Activated CD4-positive, alpha-beta memory T cell treated with anti-CD3 and anti-CD28 coated beads for 36 hours (primary cell): ENCODE measurements around the gene FMN1. TPM values are rescaled to one million over a fixed set of nuclear protein-coding genes. Genes with fewer than 3 reads are reported as not detected.

Experiments
- CTCF ChIA-PET: fragments of 350-600 bp; sonication (Branson Sonifier 250); formaldehyde crosslinking; loops from one replicate; lab custom pipeline; 2021; ENCODE audit warnings: antibody characterized with exemption, inconsistent platforms; lab: Charles Lee
- POLR2A ChIA-PET: fragments of 350-600 bp; sonication (Branson Sonifier 250); formaldehyde crosslinking; loops from one replicate; lab custom pipeline; 2021; ENCODE audit warnings: antibody characterized with exemption; lab: Charles Lee
- DNase-seq: peaks from one replicate; pipeline ENCODE4 v3.0.0-alpha.2; 2020
- H3K27ac Mint-ChIP-seq: one replicate; pipeline ENCODE4 v1.8.0; 2021; ENCODE audit warnings: mixed read lengths
- H3K27me3 Mint-ChIP-seq: one replicate; pipeline ENCODE4 v1.8.0; 2021; ENCODE audit warnings: mixed read lengths
- H3K36me3 Mint-ChIP-seq: one replicate; pipeline ENCODE4 v1.8.0; 2021; ENCODE audit warnings: mixed read lengths
- H3K4me1 Mint-ChIP-seq: one replicate; pipeline ENCODE4 v1.8.0; 2021; ENCODE audit warnings: low read depth, mixed read lengths
- H3K4me3 Mint-ChIP-seq: one replicate; pipeline ENCODE4 v1.8.0; 2021; ENCODE audit warnings: mild to moderate bottlenecking, mixed read lengths
- H3K9me3 Mint-ChIP-seq: one replicate; pipeline ENCODE4 v1.8.0; 2021; ENCODE audit warnings: mixed read lengths
- intact Hi-C: fragments of 100-400 bp; cut with micrococcal nuclease; formaldehyde crosslinking; loops from one replicate; pipeline ENCODE4 v1.15.1; 2023
- total RNA-seq, 2 experiments: library from RNA; stranded (reverse); gene quantifications; one replicate each; pipeline ENCODE4 v1.2.3, GENCODE V29; 2021

The FMN1 gene
- total RNA-seq, 2 experiments from 2014 or later: 0.05 TPM; not detected in 1

- Mint-ChIP-seq H3K27me3 (peaks cover 14% of the 10 kb centered on the region), H3K4me1 (peaks cover 3% of the 10 kb centered on the region), H3K27ac (no peak overlapping the region), H3K36me3 (no peaks in the 10 kb centered on the region), H3K4me3 (no peak overlapping the region), H3K9me3 (no peaks in the 10 kb centered on the region)
- ChIA-PET POLR2A (no interaction called here), CTCF (no interaction called here)
- no peak for DNase-seq
- intact Hi-C loops: loop anchor here (1.0 kb wide), 2 partner anchors 26 to 37 kb away; no protein-coding TSS in a partner anchor
Observed at GRCh38 chr15:33163816-33164215, 30.7 kb downstream of the FMN1 start.

DNA sequence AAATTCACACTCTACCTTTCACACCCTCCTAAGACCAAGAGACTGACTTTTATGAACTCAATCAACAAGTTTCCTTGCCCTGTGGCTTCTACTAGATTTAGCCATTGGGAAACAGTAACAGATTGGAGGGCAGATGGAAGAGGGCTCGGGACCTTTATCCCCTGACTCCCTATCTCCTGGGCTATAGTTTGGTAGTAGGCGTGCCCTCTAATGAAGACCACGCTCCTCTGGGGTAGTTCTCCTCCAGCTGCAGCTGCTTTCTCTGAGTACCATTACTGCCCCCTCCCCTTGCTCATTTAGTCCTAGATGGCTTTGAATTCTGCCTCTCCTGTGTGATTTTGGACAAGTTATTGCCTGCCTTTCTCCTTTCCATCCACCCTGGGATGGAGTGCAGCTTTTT is 33.3 kb downstream of the FMN1 start:
- Mint-ChIP-seq H3K4me3 (no peak overlapping the region), H3K27ac (no peak overlapping the region), H3K9me3 (no peaks in the 10 kb centered on the region), H3K36me3 (no peaks in the 10 kb centered on the region), H3K27me3 (peaks cover 12% of the 10 kb centered on the region), H3K4me1 (peaks cover 3% of the 10 kb centered on the region)
- intact Hi-C loops: no loop called here
- CTCF ChIA-PET: no interaction called here
- no peak for DNase-seq
- POLR2A ChIA-PET: no interaction called here

DNA sequence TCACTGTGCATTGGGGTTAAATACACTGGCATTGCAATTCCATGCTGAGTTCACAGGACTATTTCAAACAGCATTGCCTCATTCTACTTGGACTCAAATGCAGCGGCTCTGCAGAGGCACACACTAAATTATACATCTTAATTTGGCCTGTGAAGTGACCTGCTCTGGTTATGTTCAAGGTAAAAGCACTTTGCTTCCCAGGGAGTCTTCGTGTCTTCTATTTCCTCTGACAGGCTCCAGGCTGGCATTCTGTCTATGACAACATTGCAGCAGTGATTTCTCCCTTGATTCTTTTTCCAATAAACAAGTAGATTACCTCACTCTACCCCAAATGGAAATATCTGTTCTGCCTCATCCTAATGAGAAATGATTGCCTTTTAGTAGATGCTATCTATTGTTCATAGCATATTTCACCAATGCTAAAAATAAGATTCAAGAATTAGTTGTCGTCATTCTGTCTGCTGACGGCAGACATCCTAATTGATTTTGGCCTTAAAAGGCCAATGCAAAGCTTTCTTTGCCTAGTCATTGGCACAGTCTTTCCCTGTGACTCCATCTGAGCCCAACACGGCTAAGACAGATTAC is 33.8 kb downstream of the FMN1 start:
- Mint-ChIP-seq H3K9me3 (no peaks in the 10 kb centered on the region), H3K4me1 (peaks cover 3% of the 10 kb centered on the region), H3K4me3 (no peak overlapping the region), H3K27me3 (peaks cover 12% of the 10 kb centered on the region), H3K27ac (no peak overlapping the region), H3K36me3 (no peaks in the 10 kb centered on the region)
- ChIA-PET CTCF (no interaction called here), POLR2A (no interaction called here)
- DNase-seq: no peak
- intact Hi-C loops: no loop called here

GRCh38 chr15:33159726-33160453 is 34.6 kb downstream of the FMN1 start:
- intact Hi-C loops: no loop called here
- no peak overlapping the region for H3K4me3 Mint-ChIP-seq
- no peaks in the 10 kb centered on the region for H3K36me3 Mint-ChIP-seq
- CTCF ChIA-PET: no interaction called here
- no peak for DNase-seq
- peaks cover 3% of the 10 kb centered on the region for H3K4me1 Mint-ChIP-seq
- no peaks in the 10 kb centered on the region for H3K9me3 Mint-ChIP-seq
- H3K27ac Mint-ChIP-seq: no peak overlapping the region
- POLR2A ChIA-PET: no interaction called here
- peaks cover 14% of the 10 kb centered on the region for H3K27me3 Mint-ChIP-seq

DNA sequence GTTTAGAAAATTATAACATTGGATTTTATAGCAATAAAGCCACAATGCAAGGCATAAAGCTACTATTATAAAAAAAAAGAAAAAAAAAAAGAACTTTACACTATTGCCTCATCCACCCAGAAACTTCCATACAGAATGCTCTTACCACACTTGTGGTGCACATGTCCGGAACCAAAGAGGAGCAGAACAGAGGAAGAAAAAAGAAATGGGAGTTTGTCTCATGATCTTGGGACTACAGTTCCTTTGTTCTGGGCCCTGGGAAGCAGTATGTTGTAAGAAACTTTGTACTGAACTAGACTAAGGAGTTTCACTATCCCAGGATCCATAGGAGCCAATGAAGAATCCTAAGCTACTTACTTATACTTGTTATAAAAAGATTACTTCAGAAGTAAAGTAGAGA is 36.1 kb downstream of the FMN1 start:
- CTCF ChIA-PET: no interaction called here
- H3K9me3 Mint-ChIP-seq: no peaks in the 10 kb centered on the region
- POLR2A ChIA-PET: no interaction called here
- no peaks in the 10 kb centered on the region for H3K36me3 Mint-ChIP-seq
- no peak for DNase-seq
- H3K27ac Mint-ChIP-seq: no peak overlapping the region
- intact Hi-C loops: no loop called here
- H3K4me3 Mint-ChIP-seq: no peak overlapping the region
- H3K27me3 Mint-ChIP-seq: peaks cover 16% of the 10 kb centered on the region
- H3K4me1 Mint-ChIP-seq: peaks cover 3% of the 10 kb centered on the region

DNA sequence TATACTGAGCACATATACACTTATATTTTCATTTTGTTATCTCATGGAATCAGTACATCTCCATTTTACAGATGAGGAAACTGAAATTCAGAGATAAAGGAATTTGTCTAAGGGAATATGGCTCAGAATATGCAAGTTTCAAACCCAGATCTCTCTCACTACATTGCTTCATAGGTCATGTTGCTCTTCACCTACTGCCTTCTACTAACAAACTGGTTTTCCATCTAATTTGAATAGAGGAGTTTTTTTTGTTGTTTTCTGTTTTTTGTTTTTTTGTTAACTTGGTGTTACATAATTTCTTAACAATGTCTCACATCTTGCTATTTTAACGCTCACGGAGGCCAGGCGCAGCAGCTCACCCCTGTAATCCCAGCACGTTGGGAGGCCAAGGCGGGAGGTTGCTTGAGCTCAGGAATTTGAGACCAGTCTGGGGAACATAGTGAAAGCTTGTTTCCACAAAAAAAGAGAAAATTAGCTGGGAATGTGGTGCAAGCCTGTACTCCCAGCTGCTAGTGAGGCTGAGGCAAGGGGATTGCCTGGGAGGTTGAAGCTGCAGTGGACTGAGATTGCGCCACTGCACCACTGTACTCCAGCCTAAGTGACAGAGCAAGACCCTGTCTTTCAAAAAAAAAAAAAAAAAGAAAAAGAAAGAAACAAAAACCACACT is 37.0 kb downstream of the FMN1 start:
- Mint-ChIP-seq H3K27ac (no peak overlapping the region), H3K36me3 (no peaks in the 10 kb centered on the region), H3K9me3 (no peaks in the 10 kb centered on the region), H3K27me3 (peaks cover 15% of the 10 kb centered on the region), H3K4me1 (peaks cover 3% of the 10 kb centered on the region), H3K4me3 (no peak overlapping the region)
- CTCF ChIA-PET: no interaction called here
- DNase-seq: no peak
- intact Hi-C loops: no loop called here
- POLR2A ChIA-PET: no interaction called here

DNA sequence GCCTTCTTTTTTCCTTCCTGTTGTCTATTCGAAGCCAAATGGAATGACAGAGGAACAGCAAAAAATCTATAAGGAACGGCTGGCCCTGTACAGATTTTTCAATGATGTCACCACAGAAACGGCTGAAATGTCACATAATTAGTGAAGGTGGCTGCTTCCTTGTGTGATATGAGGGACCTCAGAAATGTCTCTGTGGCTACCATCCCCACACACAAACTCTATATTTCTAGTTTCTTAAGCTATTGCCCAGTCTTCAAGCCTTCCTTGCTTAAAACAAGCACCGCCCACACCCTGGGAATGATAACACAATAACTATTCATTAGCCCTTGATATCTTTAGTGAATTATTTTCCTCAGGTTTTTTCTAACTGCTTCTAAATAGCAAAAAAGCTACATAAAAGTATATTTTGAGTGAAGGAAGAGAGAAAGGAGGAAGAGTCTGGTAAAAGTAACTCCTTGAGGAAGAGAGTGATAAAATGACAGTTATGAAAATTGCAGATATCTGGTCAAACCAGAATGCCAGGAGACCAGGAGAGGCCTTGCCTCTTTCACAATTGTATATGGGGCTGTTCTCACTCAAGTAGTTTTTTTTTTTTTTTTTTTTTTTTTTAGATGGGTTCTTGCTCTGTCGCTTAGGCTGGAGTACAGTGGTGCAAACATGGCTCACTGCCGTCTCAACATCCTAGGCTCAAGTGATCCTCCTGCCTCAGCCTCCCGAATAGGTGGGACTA is 38.7 kb downstream of the FMN1 start:
- no peak for DNase-seq
- no peaks in the 10 kb centered on the region for H3K9me3 Mint-ChIP-seq
- intact Hi-C loops: no loop called here
- POLR2A ChIA-PET: no interaction called here
- peaks cover 3% of the 10 kb centered on the region for H3K4me1 Mint-ChIP-seq
- H3K4me3 Mint-ChIP-seq: no peak overlapping the region
- H3K36me3 Mint-ChIP-seq: no peaks in the 10 kb centered on the region
- H3K27me3 Mint-ChIP-seq: peaks cover 11% of the 10 kb centered on the region
- no peak overlapping the region for H3K27ac Mint-ChIP-seq
- CTCF ChIA-PET: no interaction called here

DNA sequence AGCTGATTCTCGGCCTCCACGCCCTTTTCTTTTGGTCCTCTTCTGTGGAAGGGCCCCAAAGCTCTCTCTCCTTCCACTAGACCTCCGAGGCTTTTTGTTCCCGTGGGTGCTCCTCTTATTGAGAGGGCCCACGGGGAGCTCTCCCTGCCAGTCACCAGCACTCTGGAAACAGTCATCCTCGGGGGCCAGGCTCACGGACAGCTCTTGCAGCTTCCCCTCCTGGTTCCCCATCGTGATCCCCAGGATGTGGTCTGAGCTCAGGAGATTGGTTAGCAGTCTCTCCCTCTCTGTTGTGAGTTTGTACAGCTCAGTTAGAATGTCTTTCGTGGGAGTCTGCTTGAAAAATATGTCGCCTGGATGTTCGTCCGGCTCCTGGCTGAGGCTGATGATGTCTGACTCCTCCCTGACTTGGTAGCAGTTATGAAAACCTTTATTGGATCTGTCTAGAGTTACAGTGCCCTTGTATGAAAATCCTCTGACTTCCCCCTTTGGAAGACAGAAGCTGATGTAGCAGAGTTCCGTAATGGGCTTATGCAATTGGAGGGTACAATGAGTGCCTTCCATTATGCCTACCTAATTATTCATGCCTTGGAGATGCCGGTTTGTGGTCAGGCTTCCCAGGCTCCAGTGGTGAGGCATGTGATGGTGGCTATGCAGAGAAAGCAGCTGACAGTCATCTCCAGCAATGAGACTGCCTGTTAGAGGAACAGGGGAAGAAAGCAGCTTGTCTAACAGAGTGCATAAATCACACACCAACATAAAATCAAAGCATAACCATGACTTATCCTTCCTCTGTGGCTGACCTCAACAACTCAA is 40.0 kb downstream of the FMN1 start:
- DNase-seq: no peak
- H3K36me3 Mint-ChIP-seq: no peaks in the 10 kb centered on the region
- CTCF ChIA-PET: interaction anchor here (0.8 to 1.0 kb wide), 2 partner anchors 68 to 73 kb away, joined by 3 read pairs; no protein-coding TSS in a partner anchor
- H3K4me1 Mint-ChIP-seq: peaks cover 2% of the 10 kb centered on the region
- no peaks in the 10 kb centered on the region for H3K9me3 Mint-ChIP-seq
- no peak overlapping the region for H3K4me3 Mint-ChIP-seq
- H3K27me3 Mint-ChIP-seq: peaks cover 11% of the 10 kb centered on the region
- POLR2A ChIA-PET: no interaction called here
- no peak overlapping the region for H3K27ac Mint-ChIP-seq
- intact Hi-C loops: no loop called here

DNA sequence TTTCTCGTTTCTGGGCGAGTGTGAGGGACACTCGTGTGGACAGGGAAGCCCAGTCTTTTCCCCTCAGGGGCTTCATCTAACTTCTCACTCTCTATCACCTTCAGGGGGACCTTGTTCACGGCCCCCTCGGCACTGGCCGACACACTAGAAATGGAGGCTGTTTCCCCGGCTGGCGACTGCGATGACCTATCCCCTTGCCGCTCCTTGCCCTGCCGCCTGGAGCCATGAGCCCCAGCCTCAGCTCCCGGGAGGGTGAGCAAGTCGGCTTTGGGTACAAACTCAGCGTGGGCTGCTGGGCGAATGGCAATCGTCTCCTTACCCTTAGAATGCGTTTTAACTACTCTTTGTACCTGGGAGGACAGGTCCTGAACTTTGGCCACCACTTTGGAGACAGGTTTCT is 41.0 kb downstream of the FMN1 start:
- ChIA-PET CTCF (no interaction called here), POLR2A (no interaction called here)
- Mint-ChIP-seq H3K27ac (no peak overlapping the region), H3K4me3 (no peak overlapping the region), H3K27me3 (peaks cover 9% of the 10 kb centered on the region), H3K4me1 (peaks cover 2% of the 10 kb centered on the region), H3K36me3 (no peaks in the 10 kb centered on the region), H3K9me3 (no peaks in the 10 kb centered on the region)
- DNase-seq: no peak
- intact Hi-C loops: no loop called here

DNA sequence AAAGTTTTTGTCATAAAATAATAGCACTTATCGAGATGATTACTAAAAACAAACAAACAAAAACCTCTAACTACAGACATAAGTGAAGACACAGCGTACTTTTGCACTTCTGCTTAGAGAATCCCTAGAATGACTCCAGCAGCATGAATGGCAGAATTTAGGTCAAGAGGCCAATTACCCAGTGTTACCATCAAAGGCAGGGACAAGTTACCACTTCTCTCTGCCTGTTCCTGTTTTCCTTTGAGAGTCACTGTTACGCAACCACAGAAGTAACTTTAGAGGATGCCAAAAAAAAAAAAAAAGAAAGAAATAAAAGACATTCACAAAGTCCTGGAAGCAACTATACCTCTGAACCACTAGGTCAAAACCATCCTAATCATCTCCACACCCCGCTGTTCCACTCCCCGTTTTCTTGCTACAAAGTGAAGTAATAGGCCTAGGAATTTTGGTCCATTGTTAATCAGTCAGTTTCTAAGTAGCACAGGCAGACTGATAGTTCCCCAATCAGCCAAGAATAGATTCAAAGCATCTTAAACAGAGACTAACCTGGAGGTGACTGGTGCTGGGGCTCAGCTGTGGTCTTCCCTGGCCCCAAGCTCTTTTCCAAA is 41.9 kb downstream of the FMN1 start:
- Mint-ChIP-seq H3K9me3 (no peaks in the 10 kb centered on the region), H3K27me3 (peaks cover 7% of the 10 kb centered on the region), H3K4me1 (peaks cover 8% of the 10 kb centered on the region), H3K27ac (no peak overlapping the region), H3K4me3 (no peak overlapping the region), H3K36me3 (no peaks in the 10 kb centered on the region)
- POLR2A ChIA-PET: no interaction called here
- intact Hi-C loops: no loop called here
- no peak for DNase-seq
- CTCF ChIA-PET: no interaction called here

DNA sequence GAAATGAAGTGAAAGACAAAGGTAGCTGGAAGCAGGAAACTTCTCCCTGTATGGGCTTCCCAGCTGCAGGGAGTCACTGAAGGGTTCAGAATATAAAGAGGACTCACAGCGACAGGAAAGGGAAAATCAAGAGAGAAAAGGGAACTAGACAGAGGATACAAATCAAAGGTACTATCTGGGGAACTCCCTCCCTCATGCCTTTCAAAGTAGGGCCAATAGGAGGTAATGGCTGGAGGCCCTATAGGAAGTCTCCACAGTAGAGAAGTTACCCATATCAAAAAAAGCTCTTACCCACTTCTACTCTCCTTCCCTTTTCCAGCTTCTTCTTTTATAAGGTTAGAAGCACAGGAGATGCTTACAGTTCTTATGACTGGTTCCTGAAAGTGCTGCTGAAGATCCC is 43.5 kb downstream of the FMN1 start:
- Mint-ChIP-seq H3K4me1 (peaks cover 8% of the 10 kb centered on the region), H3K36me3 (no peaks in the 10 kb centered on the region), H3K4me3 (no peak overlapping the region), H3K27ac (no peak overlapping the region), H3K27me3 (peaks cover 8% of the 10 kb centered on the region), H3K9me3 (no peaks in the 10 kb centered on the region)
- POLR2A ChIA-PET: no interaction called here
- CTCF ChIA-PET: no interaction called here
- no peak for DNase-seq
- intact Hi-C loops: no loop called here
